ENCODE results near the gene SDF4. TPM values are rescaled to one million over a fixed set of nuclear protein-coding genes. Genes with fewer than 3 reads are reported as not detected.

Gene SDF4
- total RNA-seq, 4 donors from 2014 or later = 29.7 to 105 (median 50.3) TPM

GRCh38 chr1:1259540-1259939 is 27.7 kb upstream of the SDF4 start:
- Histone ChIP-seq H3K27ac (no peak overlapping the region), H3K27me3 (no peaks in the 10 kb centered on the region), H3K36me3 (no peaks in the 10 kb centered on the region), H3K9me3 (no peaks in the 10 kb centered on the region), H3K4me3 (no peak overlapping the region), H3K4me1 (no peaks in the 10 kb centered on the region)
- TF ChIP-seq POLR2A (IDR thresholded peaks at IDR 0.05) (no peak), CTCF (IDR thresholded peaks at IDR 0.05) (no peak)
- intact Hi-C loops (cut with DNase I; ENCODE audit: low total_unique reads) = no loop called here
- no peak for DNase-seq

DNA sequence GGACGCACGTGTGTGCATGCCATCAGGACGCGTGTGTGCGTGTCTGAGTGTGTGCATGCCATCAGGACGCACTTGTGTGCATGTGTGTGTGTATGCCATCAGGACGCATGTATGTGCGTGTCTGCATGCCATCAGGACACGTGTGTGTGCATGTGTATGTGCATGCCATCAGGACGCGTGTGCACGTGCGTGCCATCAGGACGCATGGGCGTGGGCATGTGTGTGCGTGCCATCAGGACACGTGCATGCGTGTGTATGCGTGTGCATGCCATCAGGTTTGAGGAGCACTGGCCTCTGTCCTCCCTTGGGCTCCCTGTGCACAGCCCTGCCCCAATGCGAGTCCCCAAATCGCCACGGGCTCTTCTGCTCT is 27.3 kb upstream of the SDF4 start:
- TF ChIP-seq CTCF (IDR thresholded peaks at IDR 0.05) (no peak), POLR2A (IDR thresholded peaks at IDR 0.05) (no peak)
- H3K36me3 ChIP-seq = no peaks in the 10 kb centered on the region
- no peaks in the 10 kb centered on the region for H3K9me3 ChIP-seq
- no peak for DNase-seq
- intact Hi-C loops (cut with DNase I; ENCODE audit: low total_unique reads) = no loop called here
- no peaks in the 10 kb centered on the region for H3K27me3 ChIP-seq
- H3K4me1 ChIP-seq = no peaks in the 10 kb centered on the region
- H3K27ac ChIP-seq = no peak overlapping the region
- no peak overlapping the region for H3K4me3 ChIP-seq

GRCh38 chr1:1256956-1257871 is 25.4 kb upstream of the SDF4 start:
- no peak for DNase-seq
- H3K9me3 ChIP-seq = no peaks in the 10 kb centered on the region
- TF ChIP-seq CTCF (IDR thresholded peaks at IDR 0.05) = no peak
- TF ChIP-seq POLR2A (IDR thresholded peaks at IDR 0.05) = no peak
- H3K27ac ChIP-seq = no peak overlapping the region
- no peaks in the 10 kb centered on the region for H3K27me3 ChIP-seq
- no peaks in the 10 kb centered on the region for H3K36me3 ChIP-seq
- no peak overlapping the region for H3K4me3 ChIP-seq
- no peaks in the 10 kb centered on the region for H3K4me1 ChIP-seq
- intact Hi-C loops (cut with DNase I; ENCODE audit: low total_unique reads) = no loop called here

GRCh38 chr1:1255611-1256010 is 23.8 kb upstream of the SDF4 start:
- Histone ChIP-seq H3K27ac (no peak overlapping the region), H3K4me1 (no peaks in the 10 kb centered on the region), H3K36me3 (no peaks in the 10 kb centered on the region), H3K27me3 (no peaks in the 10 kb centered on the region), H3K4me3 (no peak overlapping the region), H3K9me3 (no peaks in the 10 kb centered on the region)
- intact Hi-C loops (cut with DNase I; ENCODE audit: low total_unique reads) = no loop called here
- TF ChIP-seq CTCF (IDR thresholded peaks at IDR 0.05) = no peak
- no peak for TF ChIP-seq POLR2A (IDR thresholded peaks at IDR 0.05)
- no peak for DNase-seq

DNA sequence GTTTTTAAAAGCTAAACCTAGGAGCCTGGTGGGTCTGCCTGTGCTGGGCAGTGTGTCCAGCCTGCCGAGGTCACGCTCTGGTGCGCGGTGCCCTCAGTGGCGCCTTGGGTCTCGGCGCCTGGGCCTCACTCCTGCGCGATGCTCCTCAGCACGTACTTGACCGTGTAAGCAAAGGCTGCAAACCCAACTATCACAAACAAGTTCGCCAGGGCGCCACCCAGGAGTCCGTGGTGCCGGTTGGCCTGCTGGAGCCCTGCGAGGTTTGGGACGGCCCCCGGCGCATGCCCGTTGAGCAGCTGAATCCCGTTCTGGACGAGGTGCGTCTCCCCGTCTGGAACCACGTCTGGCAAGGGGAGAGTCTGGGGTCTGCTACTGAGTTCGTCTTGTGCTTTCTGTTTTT is 23.3 kb upstream of the SDF4 start:
- no peak for TF ChIP-seq POLR2A (IDR thresholded peaks at IDR 0.05)
- no peak for TF ChIP-seq CTCF (IDR thresholded peaks at IDR 0.05)
- intact Hi-C loops (cut with DNase I; ENCODE audit: low total_unique reads) = no loop called here
- Histone ChIP-seq H3K27me3 (no peaks in the 10 kb centered on the region), H3K27ac (no peak overlapping the region), H3K4me1 (no peaks in the 10 kb centered on the region), H3K4me3 (no peak overlapping the region), H3K36me3 (no peaks in the 10 kb centered on the region), H3K9me3 (no peaks in the 10 kb centered on the region)
- DNase-seq = no peak
